ENCODE measurements around the gene KRTAP5-4.

KRTAP5-4 gene

DNA sequence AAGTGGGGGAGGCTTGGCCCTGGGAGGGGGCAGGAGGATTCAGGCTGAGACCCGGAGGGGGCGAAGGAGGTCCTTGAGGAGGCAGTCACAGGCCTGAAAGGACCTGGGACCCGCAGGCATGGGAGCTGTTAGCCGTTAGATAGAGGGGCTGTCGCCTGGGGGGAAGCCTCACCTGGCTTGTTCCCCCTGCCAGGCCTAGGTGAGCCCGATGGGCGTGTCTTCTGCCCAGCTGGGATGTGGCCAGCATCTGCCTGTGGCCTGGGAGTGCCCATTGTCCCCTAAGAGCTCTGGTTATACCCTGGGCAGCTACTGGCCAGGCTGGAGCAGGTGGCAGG lies 48.1 kb downstream of the KRTAP5-4 start:
- Histone ChIP-seq H3K9ac (ENCODE audit: low read depth in 1 of 2, low read length in 2 of 2) (peak overlapping the region; percentile 55 to 78), H3K4me3 (ENCODE audit: low read depth in 1 of 2, low read length in 2 of 2) (peak overlapping the region; percentile 61 to 63), H3K27ac (ENCODE audit: low read depth, low read length) (peak overlapping the region; percentile 79)

DNA sequence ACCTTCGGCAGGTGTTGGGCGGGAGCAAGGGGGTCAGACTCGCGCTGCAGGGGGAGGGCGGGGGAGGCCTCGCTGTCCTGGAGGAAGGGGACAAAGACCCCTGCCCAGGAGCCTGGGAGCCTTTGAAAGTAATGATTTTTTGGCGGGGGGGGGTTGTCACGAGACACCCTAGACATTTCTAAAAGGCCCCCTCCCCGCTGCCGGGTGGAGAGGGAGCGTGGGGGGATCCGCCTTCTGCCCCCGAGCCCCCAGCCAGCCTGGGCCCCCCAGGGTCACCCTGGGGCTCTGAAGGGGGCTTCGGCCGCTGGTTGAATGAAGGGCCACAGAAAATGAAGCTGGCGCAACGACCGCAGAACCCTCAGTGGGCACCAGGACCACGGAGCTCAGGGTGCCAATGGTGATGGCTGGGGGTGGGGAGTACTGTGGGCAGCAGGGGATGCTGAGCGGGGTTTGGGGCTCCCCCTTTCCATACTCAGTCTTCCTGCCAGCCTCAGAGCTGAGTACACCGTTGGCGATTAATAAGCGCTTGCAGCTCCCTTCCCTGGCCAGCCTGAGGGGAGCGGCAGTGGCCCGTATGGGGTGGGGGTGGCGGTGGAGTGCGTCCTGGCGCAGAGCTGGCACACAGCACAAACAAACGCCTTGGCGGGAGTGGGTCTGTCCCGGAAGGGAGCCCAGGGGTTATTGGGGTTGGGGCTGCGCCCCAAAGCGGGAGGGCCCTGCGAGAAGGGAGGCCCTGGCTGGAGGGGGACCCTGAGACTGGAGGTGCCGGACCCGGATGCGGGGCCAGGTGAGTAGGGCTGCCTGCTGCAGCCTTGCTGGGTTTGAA lies 48.6 kb downstream of the KRTAP5-4 start:
- H3K9ac ChIP-seq (ENCODE audit: low read depth in 1 of 2, low read length in 2 of 2) = peak overlapping the region; percentile 55 to 78
- H3K27me3 ChIP-seq (ENCODE audit: control insufficient read depth in 1 of 2, insufficient read depth in 2 of 2, low read length in 2 of 2) = peaks cover 0 to 2% of the 10 kb centered on the region in 2 donors
- peaks cover 4 to 5% of the 10 kb centered on the region in 2 donors for H3K9me3 ChIP-seq (ENCODE audit: control insufficient read depth in 1 of 2, low read length in 2 of 2)
- H3K27ac ChIP-seq (ENCODE audit: low read depth, low read length) = peak overlapping the region; percentile 79
- no peaks in the 10 kb centered on the region for H3K36me3 ChIP-seq (ENCODE audit: control insufficient read depth in 1 of 2, insufficient read depth in 2 of 2, low read length in 2 of 2)
- H3K4me3 ChIP-seq (ENCODE audit: low read depth in 1 of 2, low read length in 2 of 2) = peak overlapping the region; percentile 61 to 63
- H3K4me1 ChIP-seq (ENCODE audit: control insufficient read depth in 1 of 2, insufficient read depth in 2 of 2, low read length in 2 of 2) = peaks cover 36 to 39% of the 10 kb centered on the region in 2 donors

More for the DNA sequence above, 48.1 kb downstream of the KRTAP5-4 start:
- H3K36me3 ChIP-seq (ENCODE audit: control insufficient read depth in 1 of 2, insufficient read depth in 2 of 2, low read length in 2 of 2) = no peaks in the 10 kb centered on the region
- H3K9me3 ChIP-seq (ENCODE audit: control insufficient read depth in 1 of 2, low read length in 2 of 2) = peaks cover 8% of the 10 kb centered on the region in 2 donors
- H3K27me3 ChIP-seq (ENCODE audit: control insufficient read depth in 1 of 2, insufficient read depth in 2 of 2, low read length in 2 of 2) = peaks cover 0 to 2% of the 10 kb centered on the region in 2 donors
- H3K4me1 ChIP-seq (ENCODE audit: control insufficient read depth in 1 of 2, insufficient read depth in 2 of 2, low read length in 2 of 2) = peaks cover 30 to 33% of the 10 kb centered on the region in 2 donors

DNA sequence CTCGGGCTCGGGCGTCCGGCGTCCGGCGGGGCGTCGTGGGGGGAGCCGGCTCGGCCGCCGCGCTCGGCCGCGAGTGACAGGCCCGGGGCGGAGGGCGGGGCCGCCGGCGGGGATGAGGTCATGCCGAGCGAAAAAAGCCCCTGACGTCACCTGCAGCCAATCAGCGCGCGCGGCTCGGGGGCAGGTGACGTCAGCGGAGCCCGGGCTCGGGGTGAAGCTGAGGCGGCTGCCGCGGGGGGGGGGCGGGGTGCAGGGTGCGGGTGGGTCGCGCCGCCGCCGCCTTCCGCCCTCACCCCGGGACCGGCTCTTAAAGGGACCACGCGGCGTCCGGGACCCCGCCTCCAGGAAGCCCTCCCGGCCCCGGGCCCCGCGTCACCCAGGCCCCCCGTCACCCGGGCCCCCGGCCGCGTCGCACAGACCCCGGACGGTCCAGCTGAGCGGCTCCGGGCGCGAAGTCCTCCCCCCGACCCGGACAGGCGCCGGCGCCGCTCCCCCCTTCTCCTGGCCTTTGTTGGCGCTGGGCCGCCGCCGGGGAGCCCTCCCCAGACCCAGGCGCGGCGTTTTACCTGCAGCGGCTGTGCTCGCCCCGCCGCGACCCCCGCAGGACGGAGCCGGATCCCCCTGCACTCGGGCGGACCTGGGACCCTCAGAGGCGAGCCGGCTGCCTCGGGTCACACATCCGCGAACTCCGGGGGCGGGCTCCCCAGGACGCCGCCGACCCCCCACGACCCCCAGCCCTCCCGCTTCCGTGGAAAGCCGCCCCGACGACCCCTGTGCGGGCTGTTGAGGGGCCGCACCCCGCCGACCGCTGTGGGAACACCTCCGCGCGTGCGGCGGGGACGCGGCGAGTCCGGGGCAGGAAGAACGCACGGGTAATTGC lies 49.5 kb downstream of the KRTAP5-4 start, which contains the start of gene DUSP8:
Gene DUSP8, minus strand, starts transcription at position 75 of the 880 bp plus-strand sequence. CDS start 6,445 bp downstream, outside the sequence.
- Histone ChIP-seq H3K4me1 (ENCODE audit: control insufficient read depth in 1 of 2, insufficient read depth in 2 of 2, low read length in 2 of 2) (peaks cover 40 to 44% of the 10 kb centered on the region in 2 donors), H3K36me3 (ENCODE audit: control insufficient read depth in 1 of 2, insufficient read depth in 2 of 2, low read length in 2 of 2) (no peaks in the 10 kb centered on the region), H3K9me3 (ENCODE audit: control insufficient read depth in 1 of 2, low read length in 2 of 2) (no peaks in the 10 kb centered on the region), H3K27me3 (ENCODE audit: control insufficient read depth in 1 of 2, insufficient read depth in 2 of 2, low read length in 2 of 2) (peaks cover 0 to 2% of the 10 kb centered on the region in 2 donors), H3K4me3 (ENCODE audit: low read depth in 1 of 2, low read length in 2 of 2) (peak within 1 kb of the TSS; percentile 61 to 63), H3K9ac (ENCODE audit: low read depth in 1 of 2, low read length in 2 of 2) (peak within 1 kb of the TSS; percentile 55 to 78), H3K27ac (ENCODE audit: low read depth, low read length) (peak within 1 kb of the TSS; percentile 79)

DNA sequence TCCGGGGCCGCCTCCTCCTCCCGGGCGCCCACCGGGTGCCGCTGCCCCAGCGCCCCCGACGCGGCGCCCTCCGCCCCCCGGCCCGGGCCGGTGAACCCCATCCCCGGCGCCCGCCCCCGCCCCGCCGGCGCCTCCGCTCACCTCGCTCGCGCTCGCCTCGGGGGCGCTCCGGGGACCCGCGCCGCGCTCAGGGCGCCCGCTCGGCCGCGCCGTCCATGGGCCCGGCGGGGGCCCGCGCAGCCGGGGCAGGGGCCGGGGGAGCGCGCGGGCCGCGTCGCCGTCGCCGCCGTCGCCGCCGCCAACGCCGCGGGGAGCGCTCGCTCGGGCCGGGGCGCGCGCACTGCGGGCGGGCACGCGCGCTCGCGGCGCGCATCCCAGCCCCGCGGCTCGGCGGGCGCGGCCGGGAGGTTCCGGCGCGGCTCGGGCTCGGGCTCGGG lies 50.2 kb downstream of the KRTAP5-4 start:
- Histone ChIP-seq H3K9ac (ENCODE audit: low read depth in 1 of 2, low read length in 2 of 2) (peak overlapping the region in 1 of 2 donors; percentile 65), H3K36me3 (ENCODE audit: control insufficient read depth in 1 of 2, insufficient read depth in 2 of 2, low read length in 2 of 2) (no peaks in the 10 kb centered on the region), H3K4me1 (ENCODE audit: control insufficient read depth in 1 of 2, insufficient read depth in 2 of 2, low read length in 2 of 2) (peaks cover 46 to 50% of the 10 kb centered on the region in 2 donors), H3K4me3 (ENCODE audit: low read depth in 1 of 2, low read length in 2 of 2) (peak overlapping the region in 1 of 2 donors; percentile 60), H3K27me3 (ENCODE audit: control insufficient read depth in 1 of 2, insufficient read depth in 2 of 2, low read length in 2 of 2) (peaks cover 0 to 2% of the 10 kb centered on the region in 2 donors), H3K27ac (ENCODE audit: low read depth, low read length) (no peak overlapping the region), H3K9me3 (ENCODE audit: control insufficient read depth in 1 of 2, low read length in 2 of 2) (no peaks in the 10 kb centered on the region)

Data from duodenal mucosa (tissue), 2 donors.